Neural progenitor cell (in vitro differentiated cells): ENCODE measurements around the gene BCR. TPM values are rescaled to one million over a fixed set of nuclear protein-coding genes. Genes with fewer than 3 reads are reported as not detected.
A peak's percentile ranks its signal among the peaks of the same experiment; 100 is the strongest.

Experiments used
- DNase-seq: peaks from one replicate; pipeline ENCODE4 v3.0.0-alpha.2; 2016; ENCODE audit warnings: low spot score
- H2AFZ ChIP-seq: fragments of 200-600 bp; sonication (generic); replicated peaks from 2 replicates; pipeline ENCODE4 v1.6.1; 2016; ENCODE audit warnings: antibody characterized with exemption
- H3F3A ChIP-seq: fragments of 200-600 bp; sonication (generic); 2 replicates; pipeline ENCODE4 v1.6.1; 2016; ENCODE audit warnings: antibody characterized with exemption, low read depth
- H3K27ac ChIP-seq: fragments of 200-600 bp; sonication (generic); 2 replicates; pipeline ENCODE4 v1.5.1; 2016; ENCODE audit warnings: mild to moderate bottlenecking
- H3K27me3 ChIP-seq: fragments of 200-600 bp; sonication (generic); 2 replicates; pipeline ENCODE4 v1.6.1; 2016; ENCODE audit warnings: mild to moderate bottlenecking, moderate library complexity
- H3K36me3 ChIP-seq: fragments of 200-600 bp; sonication (generic); 2 replicates; pipeline ENCODE4 v1.5.1; 2016
- H3K4me1 ChIP-seq: fragments of 200-600 bp; sonication (generic); 2 replicates; pipeline ENCODE4 v1.6.1; 2016; ENCODE audit warnings: mixed run types
- H3K4me2 ChIP-seq: fragments of 200-600 bp; sonication (generic); 2 replicates; pipeline ENCODE4 v1.6.1; 2016
- H3K4me3 ChIP-seq: fragments of 200-600 bp; sonication (generic); 2 replicates; pipeline ENCODE4 v1.5.1; 2016
- H3K79me2 ChIP-seq: fragments of 200-600 bp; sonication (generic); 2 replicates; pipeline ENCODE4 v1.6.1; 2016; ENCODE audit warnings: low read depth
- H3K9ac ChIP-seq: fragments of 200-600 bp; sonication (generic); 2 replicates; pipeline ENCODE4 v1.6.1; 2016
- H3K9me3 ChIP-seq: fragments of 200-600 bp; sonication (generic); 2 replicates; pipeline ENCODE4 v1.5.1; 2016; ENCODE audit warnings: low read depth
- H4K20me1 ChIP-seq: fragments of 200-600 bp; sonication (generic); 2 replicates; pipeline ENCODE4 v1.6.1; 2016; ENCODE audit warnings: low read depth
- H3K27ac Mint-ChIP-seq: 3 replicates; pipeline ENCODE4 v1.8.0; 2021; ENCODE audit warnings: mixed read lengths
- H3K27me3 Mint-ChIP-seq: 2 replicates; pipeline ENCODE4 v1.8.0; 2022; ENCODE audit warnings: low read depth, mild to moderate bottlenecking, inconsistent platforms, moderate library complexity, mixed read lengths; ENCODE audit not compliant: insufficient read depth
- H3K36me3 Mint-ChIP-seq: 3 replicates; pipeline ENCODE4 v1.8.0; 2021; ENCODE audit warnings: mixed read lengths
- H3K4me1 Mint-ChIP-seq: 3 replicates; pipeline ENCODE4 v1.8.0; 2021; ENCODE audit warnings: mixed read lengths
- H3K4me3 Mint-ChIP-seq: 3 replicates; pipeline ENCODE4 v1.8.0; 2021; ENCODE audit warnings: mild to moderate bottlenecking, moderate library complexity, mixed read lengths
- H3K9me3 Mint-ChIP-seq: 3 replicates; pipeline ENCODE4 v1.8.0; 2020; ENCODE audit warnings: mixed read lengths
- EZH2 ChIP-seq: fragments of 200-600 bp; sonication (generic); IDR thresholded peaks from 2 replicates; pipeline ENCODE4 v1.6.1; 2017; ENCODE audit warnings: antibody characterized with exemption, mild to moderate bottlenecking, moderate library complexity
- EZH2phosphoT487 ChIP-seq: fragments of 200-600 bp; sonication (generic); IDR thresholded peaks from 2 replicates; pipeline ENCODE4 v1.6.1; 2017; ENCODE audit warnings: antibody characterized with exemption
- total RNA-seq: library from RNA; depleted of rRNA; stranded (reverse); fragments of >200 nt; gene quantifications from 2 replicates; pipeline ENCODE4 v1.2.3, GENCODE V29; 2015; ENCODE audit warnings: low replicate concordance
- TF ChIP-seq, protein P1 (sequence below): fragments of 200-600 bp; sonication (generic); IDR thresholded peaks from 2 replicates; pipeline ENCODE4 v1.5.1; 2017; ENCODE audit warnings: antibody characterized with exemption, mild to moderate bottlenecking

The BCR gene
- total RNA-seq, 1 donor from 2014 or later, result 35.5 TPM

DNA sequence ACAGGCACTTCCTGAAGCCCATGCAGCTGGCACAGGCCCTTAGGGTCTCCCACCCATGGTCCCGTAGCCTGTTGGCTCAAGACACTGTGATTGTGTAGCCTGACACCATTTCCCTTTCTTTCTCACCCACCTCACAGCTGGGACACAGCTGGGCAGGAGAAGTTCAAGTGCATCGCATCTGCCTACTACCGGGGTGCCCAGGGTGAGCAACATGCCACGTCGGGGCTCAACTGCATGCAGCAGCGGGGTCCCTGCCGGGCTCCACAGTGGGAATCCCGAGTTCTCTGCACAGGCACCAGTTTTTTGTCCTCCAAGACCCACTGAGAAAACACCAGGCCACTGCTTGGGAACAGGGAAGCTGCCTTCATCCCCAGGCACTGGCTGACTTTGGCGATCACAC, 24.5 kb upstream of the BCR start:
- Histone ChIP-seq H3F3A (no peaks in the 10 kb centered on the region), H3K79me2 (no peaks in the 10 kb centered on the region), H3K27ac (no peak overlapping the region), H3K9me3 (no peaks in the 10 kb centered on the region), H3K4me2 (no peak overlapping the region), H3K27me3 (no peaks in the 10 kb centered on the region), H3K36me3 (no peaks in the 10 kb centered on the region), H3K9ac (no peak overlapping the region), H3K4me1 (peaks cover 11% of the 10 kb centered on the region), H2AFZ (no peak overlapping the region), H3K4me3 (no peak overlapping the region), H4K20me1 (no peaks in the 10 kb centered on the region)
- Mint-ChIP-seq H3K4me1 (peaks cover 5% of the 10 kb centered on the region), H3K27ac (no peak overlapping the region), H3K36me3 (peaks cover 16% of the 10 kb centered on the region), H3K4me3 (no peak overlapping the region), H3K9me3 (no peaks in the 10 kb centered on the region), H3K27me3 (peaks cover 3% of the 10 kb centered on the region)
- DNase-seq, result no peak
- no peak for TF ChIP-seq EZH2phosphoT487
- TF ChIP-seq EZH2, result no peak
- TF ChIP-seq, protein P1, sequence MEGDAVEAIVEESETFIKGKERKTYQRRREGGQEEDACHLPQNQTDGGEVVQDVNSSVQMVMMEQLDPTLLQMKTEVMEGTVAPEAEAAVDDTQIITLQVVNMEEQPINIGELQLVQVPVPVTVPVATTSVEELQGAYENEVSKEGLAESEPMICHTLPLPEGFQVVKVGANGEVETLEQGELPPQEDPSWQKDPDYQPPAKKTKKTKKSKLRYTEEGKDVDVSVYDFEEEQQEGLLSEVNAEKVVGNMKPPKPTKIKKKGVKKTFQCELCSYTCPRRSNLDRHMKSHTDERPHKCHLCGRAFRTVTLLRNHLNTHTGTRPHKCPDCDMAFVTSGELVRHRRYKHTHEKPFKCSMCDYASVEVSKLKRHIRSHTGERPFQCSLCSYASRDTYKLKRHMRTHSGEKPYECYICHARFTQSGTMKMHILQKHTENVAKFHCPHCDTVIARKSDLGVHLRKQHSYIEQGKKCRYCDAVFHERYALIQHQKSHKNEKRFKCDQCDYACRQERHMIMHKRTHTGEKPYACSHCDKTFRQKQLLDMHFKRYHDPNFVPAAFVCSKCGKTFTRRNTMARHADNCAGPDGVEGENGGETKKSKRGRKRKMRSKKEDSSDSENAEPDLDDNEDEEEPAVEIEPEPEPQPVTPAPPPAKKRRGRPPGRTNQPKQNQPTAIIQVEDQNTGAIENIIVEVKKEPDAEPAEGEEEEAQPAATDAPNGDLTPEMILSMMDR, result no peak

DNA sequence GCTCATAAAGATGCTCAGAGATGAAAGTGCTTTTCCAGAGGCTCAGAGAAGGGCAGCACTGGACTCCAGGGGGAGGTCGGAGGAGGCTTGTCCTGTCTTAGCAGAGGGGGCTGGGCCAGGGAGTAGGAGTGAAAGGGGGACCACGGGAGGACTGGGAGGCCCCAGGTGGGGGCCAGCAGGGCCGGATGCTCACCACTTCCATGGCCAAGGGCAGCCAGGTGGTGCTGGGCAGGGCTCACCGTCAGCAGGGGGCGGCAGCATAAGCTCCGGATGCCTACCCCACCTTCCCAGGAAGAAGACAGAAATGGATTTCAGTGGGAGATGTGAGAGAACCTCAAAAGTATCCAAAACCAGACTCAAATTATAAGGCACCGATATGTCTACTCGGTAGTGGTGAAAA, 24.0 kb upstream of the BCR start:
- Mint-ChIP-seq H3K9me3 (no peaks in the 10 kb centered on the region), H3K36me3 (peaks cover 13% of the 10 kb centered on the region), H3K4me1 (peaks cover 5% of the 10 kb centered on the region), H3K27me3 (peaks cover 3% of the 10 kb centered on the region), H3K4me3 (no peak overlapping the region), H3K27ac (no peak overlapping the region)
- no peaks in the 10 kb centered on the region for H3K79me2 ChIP-seq
- TF ChIP-seq EZH2phosphoT487, result no peak
- TF ChIP-seq EZH2, result no peak
- TF ChIP-seq, protein P1, result no peak
- H3K36me3 ChIP-seq, result no peaks in the 10 kb centered on the region
- H2AFZ ChIP-seq, result no peak overlapping the region
- H3K9ac ChIP-seq, result no peak overlapping the region
- no peak for DNase-seq
- no peaks in the 10 kb centered on the region for H3F3A ChIP-seq
- no peak overlapping the region for H3K27ac ChIP-seq
- H3K4me3 ChIP-seq, result no peak overlapping the region
- no peaks in the 10 kb centered on the region for H3K27me3 ChIP-seq
- H3K4me2 ChIP-seq, result no peak overlapping the region
- no peaks in the 10 kb centered on the region for H3K9me3 ChIP-seq
- peaks cover 11% of the 10 kb centered on the region for H3K4me1 ChIP-seq
- H4K20me1 ChIP-seq, result no peaks in the 10 kb centered on the region

DNA sequence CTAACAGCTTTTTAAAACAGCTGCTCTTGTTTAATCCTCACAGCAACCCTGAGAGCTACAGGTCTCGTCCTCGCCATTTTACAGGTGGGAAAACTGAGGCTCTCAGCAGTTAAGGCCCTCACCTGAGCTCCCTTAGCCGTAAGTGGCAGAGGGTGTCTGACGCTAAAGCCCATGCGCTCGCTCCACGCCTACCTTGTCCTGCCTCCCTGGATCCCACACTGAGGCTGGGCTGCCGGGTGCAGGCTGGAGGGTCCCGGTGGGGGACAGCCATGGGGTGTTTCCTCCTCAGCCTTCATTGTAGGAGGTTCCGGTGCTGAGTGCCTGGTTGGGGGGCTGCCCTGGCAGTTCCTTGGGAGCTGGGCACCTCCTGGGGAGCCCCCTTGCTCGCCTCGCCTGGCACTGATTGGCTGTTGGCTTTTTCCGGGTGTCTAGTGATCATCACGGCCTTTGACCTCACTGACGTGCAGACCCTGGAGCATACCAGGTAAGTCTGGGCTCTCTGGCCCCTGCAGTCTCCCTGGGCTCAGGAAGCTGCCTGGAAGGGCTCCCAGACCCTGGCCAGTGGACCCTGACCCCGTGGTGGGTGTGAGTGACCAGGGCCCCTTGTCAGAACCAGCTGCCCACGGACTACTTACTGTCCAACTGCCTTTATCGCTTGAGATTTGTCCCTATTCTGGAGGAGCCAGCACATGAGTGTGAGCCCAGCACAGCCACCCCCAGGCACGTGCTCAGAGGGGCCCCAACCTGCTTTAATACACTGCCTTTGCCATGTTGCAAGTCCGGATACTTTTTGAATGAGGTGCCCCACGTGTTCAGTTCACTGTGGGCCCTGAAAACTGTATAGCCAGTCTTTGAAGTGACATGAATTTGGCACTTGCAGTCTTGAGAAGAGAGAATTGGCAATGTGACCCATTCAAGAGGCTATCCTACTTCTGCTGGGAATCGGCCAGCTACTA, 22.5 kb upstream of the BCR start:
- TF ChIP-seq EZH2phosphoT487, result no peak
- TF ChIP-seq, protein P1, result no peak
- TF ChIP-seq EZH2, result no peak
- H3K79me2 ChIP-seq, result no peaks in the 10 kb centered on the region
- no peak overlapping the region for H3K4me2 ChIP-seq
- Mint-ChIP-seq H3K36me3 (peaks cover 11% of the 10 kb centered on the region), H3K4me3 (no peak overlapping the region), H3K9me3 (no peaks in the 10 kb centered on the region), H3K27ac (peak overlapping the region; percentile 60), H3K4me1 (peaks cover 5% of the 10 kb centered on the region), H3K27me3 (peaks cover under 1% of the 10 kb centered on the region)
- no peak overlapping the region for H3K4me3 ChIP-seq
- H3K9ac ChIP-seq, result no peak overlapping the region
- H3K4me1 ChIP-seq, result peaks cover 11% of the 10 kb centered on the region
- no peak overlapping the region for H3K27ac ChIP-seq
- H4K20me1 ChIP-seq, result no peaks in the 10 kb centered on the region
- no peaks in the 10 kb centered on the region for H3K27me3 ChIP-seq
- no peak for DNase-seq
- H2AFZ ChIP-seq, result peak overlapping the region; percentile 63
- no peaks in the 10 kb centered on the region for H3K9me3 ChIP-seq
- H3K36me3 ChIP-seq, result no peaks in the 10 kb centered on the region
- H3F3A ChIP-seq, result no peaks in the 10 kb centered on the region
